Ectodermal cell (in vitro differentiated cells): Measurements from ENCODE around the gene CRTC3.

Experiments
- H3K27ac ChIP-seq: 2 replicates; pipeline ENCODE4 v1.7.0; 2013; ENCODE audit warnings: mild to moderate bottlenecking, low read depth, low read length; ENCODE audit not compliant: insufficient read depth, poor library complexity, severe bottlenecking
- H3K27me3 ChIP-seq: 2 replicates; pipeline ENCODE4 v1.7.0; 2013; ENCODE audit warnings: mild to moderate bottlenecking, low read length; ENCODE audit not compliant: insufficient read depth, control insufficient read depth, poor library complexity, severe bottlenecking
- H3K36me3 ChIP-seq: one replicate; pipeline ENCODE4 v1.7.0; 2013; ENCODE audit warnings: low read length; ENCODE audit not compliant: control insufficient read depth, insufficient read depth
- H3K4me1 ChIP-seq: one replicate; pipeline ENCODE4 v1.7.0; 2013; ENCODE audit warnings: low read length; ENCODE audit not compliant: control insufficient read depth, insufficient read depth
- H3K4me3 ChIP-seq: 2 replicates; pipeline ENCODE4 v1.7.0; 2013; ENCODE audit warnings: low read depth, low read length, control low read depth; ENCODE audit not compliant: insufficient read depth
- H3K9me3 ChIP-seq: 2 replicates; pipeline ENCODE4 v1.7.0; 2013; ENCODE audit warnings: mild to moderate bottlenecking, low read length, moderate library complexity; ENCODE audit not compliant: control insufficient read depth
- WGBS, 2 experiments: methylation state at CpG; one replicate each; pipeline ENCODE4 v1.1.7; 2013; ENCODE audit warnings: missing lambda C conversion rate in 2 of 2; 5-methylcytosine and 5-hydroxymethylcytosine counted together

The CRTC3 gene

GRCh38 chr15:90540768-90541167 is 11.0 kb downstream of the CRTC3 start:
- no peaks in the 10 kb centered on the region for H3K27me3 ChIP-seq
- no peaks in the 10 kb centered on the region for H3K36me3 ChIP-seq
- 92 to 95% methylated on average over 3 of the region's 3 CpGs for WGBS, 2 experiments
- no peaks in the 10 kb centered on the region for H3K4me1 ChIP-seq
- H3K4me3 ChIP-seq = no peak overlapping the region
- no peak overlapping the region for H3K27ac ChIP-seq
- no peaks in the 10 kb centered on the region for H3K9me3 ChIP-seq

- H3K9me3 ChIP-seq = no peaks in the 10 kb centered on the region
- H3K27me3 ChIP-seq = no peaks in the 10 kb centered on the region
- no peak overlapping the region for H3K27ac ChIP-seq
- H3K4me3 ChIP-seq = no peak overlapping the region
- 91 to 95% methylated on average over 7 of the region's 7 CpGs for WGBS, 2 experiments
- H3K4me1 ChIP-seq = no peaks in the 10 kb centered on the region
- H3K36me3 ChIP-seq = no peaks in the 10 kb centered on the region
Measured at GRCh38 chr15:90545095-90545494, 15.4 kb downstream of the CRTC3 start.

GRCh38 chr15:90547540-90547939 is 17.8 kb downstream of the CRTC3 start:
- Histone ChIP-seq H3K4me3 (no peak overlapping the region), H3K9me3 (no peaks in the 10 kb centered on the region), H3K27me3 (no peaks in the 10 kb centered on the region), H3K36me3 (no peaks in the 10 kb centered on the region), H3K27ac (no peak overlapping the region), H3K4me1 (no peaks in the 10 kb centered on the region)
- WGBS, 2 experiments = 58 to 74% methylated on average over 2 of the region's 2 CpGs

GRCh38 chr15:90550919-90551318 is 21.2 kb downstream of the CRTC3 start:
- H3K27ac ChIP-seq = no peak overlapping the region
- no peaks in the 10 kb centered on the region for H3K4me1 ChIP-seq
- no peak overlapping the region for H3K4me3 ChIP-seq
- no peaks in the 10 kb centered on the region for H3K36me3 ChIP-seq
- WGBS, 2 experiments = 95 to 97% methylated on average over 5 to 6 of the region's 6 CpGs
- H3K27me3 ChIP-seq = no peaks in the 10 kb centered on the region
- H3K9me3 ChIP-seq = no peaks in the 10 kb centered on the region

GRCh38 chr15:90552162-90552928 is 22.6 kb downstream of the CRTC3 start:
- H3K4me3 ChIP-seq = no peak overlapping the region

GRCh38 chr15:90552929-90553211 is 23.1 kb downstream of the CRTC3 start:
- peaks cover 7% of the 10 kb centered on the region for H3K4me1 ChIP-seq

More at GRCh38 chr15:90552162-90552928, 22.6 kb downstream of the CRTC3 start:
- 95% methylated on average over 8 of the region's 8 CpGs for whole genome bisulfite sequencing, 2 experiments
- no peaks in the 10 kb centered on the region for H3K9me3 ChIP-seq
- no peak overlapping the region for H3K27ac ChIP-seq
- peaks cover 3% of the 10 kb centered on the region for H3K4me1 ChIP-seq
- H3K27me3 ChIP-seq = no peaks in the 10 kb centered on the region
- no peaks in the 10 kb centered on the region for H3K36me3 ChIP-seq

GRCh38 chr15:90553248-90553745 is 23.6 kb downstream of the CRTC3 start:
- no peak overlapping the region for H3K27ac ChIP-seq
- no peaks in the 10 kb centered on the region for H3K36me3 ChIP-seq
- WGBS, 2 experiments = 94 to 95% methylated on average over 6 of the region's 7 CpGs
- H3K27me3 ChIP-seq = no peaks in the 10 kb centered on the region
- H3K4me3 ChIP-seq = no peak overlapping the region
- H3K9me3 ChIP-seq = no peaks in the 10 kb centered on the region
- peaks cover 10% of the 10 kb centered on the region for H3K4me1 ChIP-seq

More at GRCh38 chr15:90552929-90553211, 23.1 kb downstream of the CRTC3 start:
- Histone ChIP-seq H3K36me3 (no peaks in the 10 kb centered on the region), H3K4me3 (no peak overlapping the region), H3K27me3 (no peaks in the 10 kb centered on the region), H3K9me3 (no peaks in the 10 kb centered on the region), H3K27ac (no peak overlapping the region)
- 80% methylated on average over 1 of the region's 1 CpG; no CpG with 5 or more reads in 1 of the 2 experiments for WGBS, 2 experiments

- no peak overlapping the region for H3K27ac ChIP-seq
- H3K36me3 ChIP-seq = no peaks in the 10 kb centered on the region
- H3K4me3 ChIP-seq = no peak overlapping the region
- H3K4me1 ChIP-seq = peaks cover 20% of the 10 kb centered on the region
- H3K27me3 ChIP-seq = no peaks in the 10 kb centered on the region
- 79 to 84% methylated on average over 12 of the region's 12 CpGs for WGBS, 2 experiments
- no peaks in the 10 kb centered on the region for H3K9me3 ChIP-seq
Measured at GRCh38 chr15:90557186-90558084, 27.7 kb downstream of the CRTC3 start.

- H3K4me3 ChIP-seq = no peak overlapping the region
- 81 to 83% methylated on average over 4 of the region's 4 CpGs for WGBS, 2 experiments
- no peaks in the 10 kb centered on the region for H3K36me3 ChIP-seq
- H3K4me1 ChIP-seq = peaks cover 22% of the 10 kb centered on the region
- H3K27ac ChIP-seq = no peak overlapping the region
- H3K27me3 ChIP-seq = no peaks in the 10 kb centered on the region
- H3K9me3 ChIP-seq = no peaks in the 10 kb centered on the region
Measured at GRCh38 chr15:90558171-90558573, 28.4 kb downstream of the CRTC3 start.

GRCh38 chr15:90559119-90559518 is 29.4 kb downstream of the CRTC3 start:
- WGBS, 2 experiments = 81 to 100% methylated on average over 1 of the region's 1 CpG
- no peak overlapping the region for H3K4me3 ChIP-seq
- H3K9me3 ChIP-seq = no peaks in the 10 kb centered on the region
- H3K4me1 ChIP-seq = peaks cover 22% of the 10 kb centered on the region
- H3K27ac ChIP-seq = no peak overlapping the region
- no peaks in the 10 kb centered on the region for H3K36me3 ChIP-seq
- H3K27me3 ChIP-seq = no peaks in the 10 kb centered on the region
